ENCODE measurements around the gene MLC1.
A peak's percentile ranks its signal among the peaks of the same experiment; 100 is the strongest.

MLC1 gene

GRCh38 chr22:50034126-50035081 lies 50.8 kb downstream of the MLC1 start:
- DNase-seq, result no peak

- no peak for DNase-seq
Observed at GRCh38 chr22:50032941-50033601, 52.2 kb downstream of the MLC1 start.

GRCh38 chr22:50032109-50032871 lies 52.9 kb downstream of the MLC1 start:
- no peak for DNase-seq

GRCh38 chr22:50031189-50032091 lies 53.8 kb downstream of the MLC1 start:
- DNase-seq, result no peak

- DNase-seq, result peak; percentile 69
Observed at GRCh38 chr22:50030297-50031188, 54.7 kb downstream of the MLC1 start.

- no peak for DNase-seq
Observed at GRCh38 chr22:50027639-50028537, 57.3 kb downstream of the MLC1 start.

- no peak for DNase-seq
Observed at GRCh38 chr22:50025993-50026392, 59.2 kb downstream of the MLC1 start.

- no peak for DNase-seq
Observed at GRCh38 chr22:50022171-50022819, 62.9 kb downstream of the MLC1 start.

GRCh38 chr22:50020606-50021005 lies 64.6 kb downstream of the MLC1 start:
- DNase-seq, result no peak

GRCh38 chr22:50019316-50019715 lies 65.9 kb downstream of the MLC1 start:
- no peak for DNase-seq

GRCh38 chr22:50018608-50019285 lies 66.5 kb downstream of the MLC1 start:
- no peak for DNase-seq

- DNase-seq, result no peak
Observed at GRCh38 chr22:50017701-50018224, 67.5 kb downstream of the MLC1 start.

- DNase-seq, result peak; percentile 55
Observed at GRCh38 chr22:50016988-50017700, 68.1 kb downstream of the MLC1 start.

- DNase-seq, result no peak
Observed at GRCh38 chr22:50016308-50016987, 68.8 kb downstream of the MLC1 start.

GRCh38 chr22:50015451-50016307 lies 69.5 kb downstream of the MLC1 start:
- DNase-seq, result no peak

- DNase-seq, result no peak
Observed at GRCh38 chr22:50014655-50015401, 70.4 kb downstream of the MLC1 start.

All from activated T-cell treated with anti-CD3 and anti-CD28 coated beads for 4 hours (primary cell).